GM21367 (cell line): ENCODE measurements around the gene SSH2.
"Not testable (repeated sequence)": the region's sequence is repeated elsewhere in the genome, so short reads cannot be mapped to it uniquely, and the experiment has no call there.

Experiments used
- ATAC-seq: cut with Tn5 transposase; IDR thresholded peaks from one replicate; pipeline ENCODE4 v1.9.1; 2021; ENCODE audit not compliant: unreplicated experiment

The SSH2 gene

DNA sequence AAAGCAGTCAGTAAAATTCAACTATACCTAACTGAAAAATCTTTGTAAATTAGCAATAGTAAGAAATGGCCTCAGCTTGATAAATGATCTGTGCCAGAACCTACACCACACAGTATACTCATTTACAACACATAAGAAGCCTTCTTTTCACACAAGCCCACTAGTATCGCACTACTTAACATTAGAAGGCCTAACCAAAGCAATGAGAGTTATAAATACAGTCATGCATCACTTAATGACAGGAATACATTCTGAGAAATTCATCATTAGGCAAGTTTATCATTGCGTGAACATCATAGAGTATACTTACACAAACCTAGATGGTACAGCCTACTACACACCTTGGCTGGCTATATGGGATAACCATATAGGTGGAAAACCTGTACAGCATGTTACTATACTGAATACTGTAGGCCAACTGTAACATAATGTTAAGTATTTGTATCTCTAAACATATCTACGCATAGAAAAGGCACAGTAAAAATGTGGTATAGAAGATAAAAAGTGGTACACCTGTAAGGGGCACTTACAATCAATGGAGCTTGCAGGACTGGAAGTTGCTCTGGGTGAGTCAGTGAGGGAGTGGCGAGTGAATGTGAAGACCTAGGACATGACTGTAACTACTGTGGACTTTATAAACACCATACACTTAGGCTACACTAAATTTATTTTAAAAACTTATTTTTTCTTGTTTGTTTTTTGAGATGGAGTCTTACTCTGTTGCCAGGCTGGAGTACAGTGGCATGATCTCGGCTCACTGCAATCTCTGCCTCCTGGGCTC, 180.8 kb downstream of the SSH2 start:
- no peak for ATAC-seq

DNA sequence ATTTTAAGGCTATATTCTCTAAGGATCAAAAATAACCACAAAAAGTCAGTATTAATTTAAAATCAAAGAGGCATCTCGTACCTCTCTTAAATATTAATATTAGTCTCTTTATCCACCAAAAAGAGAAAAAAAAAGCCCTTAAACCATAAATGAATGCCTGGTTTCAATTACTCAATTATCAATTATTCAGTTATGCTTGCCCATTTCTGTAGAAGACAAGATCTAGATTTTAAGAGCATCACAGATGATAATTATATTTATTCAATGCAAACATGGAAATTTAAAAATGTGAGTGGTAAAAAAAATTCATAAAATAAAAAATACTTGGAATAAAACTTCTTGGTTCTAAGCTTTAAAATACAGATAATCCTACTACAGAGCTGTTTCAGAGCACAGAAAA, 181.6 kb downstream of the SSH2 start:
- no peak for ATAC-seq

DNA sequence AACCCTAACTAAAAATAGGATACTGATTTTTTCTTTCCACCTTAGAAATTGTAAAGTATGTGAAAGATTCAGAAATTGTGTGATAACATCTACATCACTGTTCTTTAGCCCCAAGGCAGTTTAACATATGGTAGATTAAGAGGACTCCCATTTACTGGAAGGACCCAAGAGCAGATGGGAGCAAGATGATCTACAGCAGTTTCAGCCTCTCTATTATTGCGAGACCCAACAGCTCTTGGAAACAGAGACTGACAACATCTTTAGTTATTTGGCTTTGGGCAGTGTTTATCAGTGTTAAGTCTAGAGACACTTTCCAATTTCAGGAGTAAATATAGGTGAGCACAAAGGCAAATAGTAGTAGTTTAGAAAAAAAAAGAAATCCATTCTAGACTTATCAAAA, 182.4 kb downstream of the SSH2 start:
- no peak for ATAC-seq

DNA sequence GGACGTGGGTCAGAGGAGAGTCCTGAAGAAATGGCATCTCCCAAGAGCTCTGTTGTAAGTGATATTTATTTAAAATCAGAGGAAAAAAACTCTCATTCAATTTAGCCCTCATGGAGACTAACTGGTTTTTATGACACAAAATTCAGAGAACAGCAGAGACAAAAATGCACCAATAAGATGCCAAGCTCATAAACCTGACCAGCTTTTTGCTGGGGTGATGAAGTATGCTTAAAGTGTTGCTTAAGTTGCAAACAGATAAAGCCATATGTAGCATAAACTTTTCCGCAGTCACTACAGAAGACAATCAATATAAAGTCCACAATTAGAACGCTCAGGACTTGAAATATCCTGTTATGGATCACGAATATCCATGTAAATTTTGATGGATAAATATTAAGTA, 183.4 kb downstream of the SSH2 start:
- ATAC-seq, result no peak

DNA sequence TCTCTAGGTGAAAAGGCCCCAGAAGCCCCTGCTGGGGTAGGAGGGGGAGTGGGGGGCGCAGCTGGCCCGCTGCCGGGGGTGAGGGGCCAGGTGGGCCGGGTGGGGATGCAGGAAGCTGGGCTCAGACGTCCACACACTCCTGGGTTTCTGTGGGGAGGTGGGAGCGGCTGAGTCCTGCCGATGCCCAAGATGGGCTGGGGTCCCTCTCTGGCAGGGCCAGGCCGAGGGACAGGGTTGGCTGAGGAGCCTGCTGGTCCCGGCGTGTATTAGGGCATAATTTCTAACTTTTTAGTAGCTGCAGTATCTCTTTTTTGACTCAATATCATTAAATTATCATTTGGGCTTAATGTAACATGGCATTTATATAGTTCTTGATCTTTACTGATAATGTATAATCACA, 185.9 kb downstream of the SSH2 start:
- no peak for ATAC-seq

DNA sequence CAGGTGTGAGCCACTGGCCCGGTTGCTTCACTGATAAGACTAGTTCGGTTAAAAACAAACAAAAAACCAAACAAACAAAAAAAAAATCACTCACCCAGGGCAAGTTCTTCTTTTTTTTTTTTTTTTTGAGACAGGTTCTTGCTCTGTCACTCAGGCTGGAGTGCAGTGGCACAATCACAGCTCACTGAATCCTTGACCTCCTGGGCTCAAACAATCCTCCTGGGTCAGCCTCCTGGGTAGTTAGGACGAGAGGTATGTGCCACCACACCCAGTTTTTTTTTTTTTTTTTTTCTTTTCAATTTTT, 187.9 kb downstream of the SSH2 start:
- no peak for ATAC-seq

DNA sequence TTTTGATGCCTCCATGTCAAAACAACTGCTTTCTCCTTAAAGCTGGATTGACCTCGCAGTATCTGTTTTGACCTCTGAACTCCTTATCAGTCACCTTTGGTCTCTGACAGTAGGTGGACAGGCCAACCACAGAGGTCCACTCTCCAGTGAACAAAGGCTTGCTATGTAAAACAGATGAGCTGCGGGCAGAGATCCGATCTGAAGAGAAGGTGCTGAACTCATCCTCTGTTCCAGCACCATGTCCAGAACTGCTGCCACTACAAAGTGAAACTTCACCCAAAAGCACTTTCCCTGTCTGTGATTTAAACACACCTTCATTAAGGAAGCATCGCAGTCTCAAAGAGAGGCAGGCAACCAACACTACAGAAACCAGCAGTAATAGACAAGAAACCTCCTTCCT, 190.0 kb downstream of the SSH2 start:
- ATAC-seq, result no peak

DNA sequence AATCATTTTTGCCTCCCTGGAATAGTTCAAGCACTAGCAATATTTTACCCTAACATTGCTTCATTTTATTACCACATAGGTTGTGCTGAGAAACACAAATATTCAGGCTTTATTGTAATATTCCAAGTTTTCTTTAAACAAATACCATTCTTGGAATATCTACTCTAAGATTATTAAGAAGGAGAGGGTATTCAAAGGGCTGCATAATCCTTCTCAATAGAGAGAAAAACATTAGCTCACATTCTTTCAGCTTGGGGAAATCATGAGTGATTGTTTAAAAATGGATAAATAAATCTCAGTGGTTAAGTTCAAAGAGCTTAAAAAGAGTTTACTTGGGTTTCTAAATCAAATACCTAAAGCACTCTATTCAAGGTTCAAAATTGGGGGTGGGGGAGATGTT, 195.4 kb downstream of the SSH2 start:
- ATAC-seq, result no peak

DNA sequence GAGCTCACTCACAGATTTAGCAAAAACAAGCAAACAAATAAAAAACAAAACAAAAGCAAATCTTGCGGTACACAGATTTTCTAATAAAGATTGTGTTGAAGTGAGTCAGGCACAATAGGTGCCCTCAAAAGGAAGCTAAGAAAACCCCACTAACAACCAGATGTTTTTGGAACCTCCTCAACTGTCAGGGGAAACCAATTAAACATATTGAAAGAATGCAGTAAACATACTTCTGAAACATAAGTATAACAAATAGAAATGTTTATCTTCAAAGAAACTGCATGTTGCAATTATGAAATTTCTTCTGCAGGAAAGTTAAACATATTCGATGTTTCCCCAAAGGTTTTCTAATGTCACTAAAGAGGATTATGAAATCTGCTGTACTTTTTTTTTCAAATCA, 196.9 kb downstream of the SSH2 start:
- ATAC-seq, result no peak

DNA sequence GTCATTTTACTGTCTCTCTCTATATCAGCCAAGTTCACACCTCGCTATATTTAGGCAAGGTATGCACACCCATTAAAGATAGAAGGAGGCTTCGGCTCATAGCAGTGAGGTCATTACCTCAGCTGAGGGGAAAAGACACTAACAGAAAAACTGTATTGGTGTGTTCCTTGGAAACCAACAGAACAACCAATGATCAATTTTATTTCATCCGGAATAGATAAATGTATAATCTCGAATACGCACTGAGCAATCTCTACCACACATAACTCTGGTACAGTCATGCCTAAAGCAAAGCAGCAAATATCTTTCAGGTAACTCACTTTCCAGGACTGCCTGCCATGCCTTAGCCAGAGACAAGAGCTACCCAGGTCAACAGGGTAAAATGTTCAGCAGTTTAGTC, 197.4 kb downstream of the SSH2 start:
- no peak for ATAC-seq

DNA sequence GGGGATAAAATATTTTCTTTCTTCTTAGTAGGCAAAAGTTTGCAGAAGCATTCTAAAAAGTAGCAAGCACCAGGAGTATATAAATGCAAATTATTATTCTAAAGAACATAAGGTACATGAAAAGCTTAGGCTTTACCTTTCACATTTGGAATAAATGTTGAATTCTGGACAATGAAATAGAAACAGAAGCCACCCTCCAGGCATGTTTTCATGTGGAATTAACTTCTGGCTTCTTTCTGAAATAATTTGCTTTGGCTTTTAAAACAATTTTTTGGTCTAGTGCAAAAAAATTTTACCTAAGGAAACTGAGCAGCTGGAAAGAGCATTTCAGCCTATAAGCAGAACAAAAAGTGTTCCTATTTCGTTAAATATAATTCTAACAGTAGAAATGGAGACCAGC, 197.8 kb downstream of the SSH2 start:
- ATAC-seq, result no peak

DNA sequence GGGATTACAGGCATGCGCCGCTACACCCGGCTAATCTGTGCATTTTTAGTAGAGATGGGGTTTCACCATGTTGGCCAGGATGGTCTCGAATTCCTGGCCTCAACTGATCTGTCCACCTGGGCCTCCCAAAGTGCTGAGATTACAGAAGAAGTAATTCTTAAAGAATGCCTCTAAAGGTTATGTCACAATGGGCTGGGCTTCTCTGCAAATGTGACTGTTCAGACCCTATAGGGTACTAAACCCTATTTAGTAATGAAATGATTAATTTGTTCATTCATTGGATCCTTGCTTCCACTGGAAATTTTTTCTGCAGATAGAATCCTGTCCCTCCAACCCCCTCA, 198.5 kb downstream of the SSH2 start:
- ATAC-seq, result no peak

DNA sequence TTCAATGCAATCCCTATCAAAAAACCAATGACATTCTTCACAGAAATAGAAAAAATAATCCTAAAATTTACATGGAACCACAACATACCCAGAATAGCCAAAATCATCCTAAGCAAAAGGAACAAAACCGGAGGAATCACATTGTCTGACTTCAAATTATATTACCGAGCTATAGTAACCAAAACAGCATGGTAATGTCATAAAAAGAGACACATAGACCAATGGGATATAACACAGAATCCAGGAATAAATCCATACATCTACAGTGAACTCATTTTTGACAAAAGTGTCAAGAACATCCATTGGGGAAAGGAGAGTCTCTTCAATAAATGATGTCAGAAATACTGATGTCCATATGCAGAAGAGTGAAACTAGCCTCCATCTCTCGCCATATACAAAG, 201.5 kb downstream of the SSH2 start:
- ATAC-seq, result no peak

DNA sequence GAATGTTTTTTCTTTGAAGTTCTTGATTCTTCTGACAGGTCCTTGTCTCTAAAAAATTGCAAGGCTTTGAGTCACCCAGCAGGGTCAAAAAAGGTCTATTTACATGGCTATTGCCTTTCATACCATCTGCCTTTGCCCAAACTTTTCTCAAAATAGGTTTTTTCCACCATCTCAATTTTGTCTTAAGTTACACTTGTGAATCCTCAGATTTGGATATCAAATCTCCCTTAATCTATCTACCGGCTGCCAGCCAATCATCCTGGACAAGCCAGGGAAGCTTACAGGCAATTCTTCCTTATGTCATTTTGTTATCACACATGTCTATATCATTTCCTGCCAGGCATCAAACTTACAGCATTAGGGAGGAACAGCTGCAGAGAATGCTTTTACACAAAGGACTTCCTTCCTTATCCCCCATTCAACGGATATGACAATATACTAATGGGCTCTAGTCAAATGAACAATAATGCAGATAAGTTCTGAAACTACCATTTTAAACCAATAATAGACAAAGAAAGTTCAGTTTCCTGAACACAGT, 203.2 kb downstream of the SSH2 start:
- ATAC-seq, result no peak

DNA sequence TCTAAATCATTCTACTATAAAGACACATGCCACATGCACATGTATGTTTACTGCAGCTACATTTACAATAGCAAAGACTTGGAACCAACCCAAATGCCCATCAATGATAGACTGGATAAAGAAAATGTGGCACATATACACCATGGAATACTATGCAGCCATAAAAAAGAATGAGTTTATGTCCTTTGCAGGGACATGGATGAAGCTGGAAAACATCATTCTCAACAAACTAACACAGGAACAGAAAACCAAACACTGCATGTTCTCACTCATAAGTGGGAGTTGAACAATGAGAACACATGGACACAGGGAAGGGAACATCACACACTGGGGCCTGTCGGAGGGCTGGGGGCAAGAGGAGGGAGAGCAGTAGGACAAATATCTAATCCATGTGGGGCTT, 204.6 kb downstream of the SSH2 start:
- not testable (repeated sequence) for ATAC-seq

DNA sequence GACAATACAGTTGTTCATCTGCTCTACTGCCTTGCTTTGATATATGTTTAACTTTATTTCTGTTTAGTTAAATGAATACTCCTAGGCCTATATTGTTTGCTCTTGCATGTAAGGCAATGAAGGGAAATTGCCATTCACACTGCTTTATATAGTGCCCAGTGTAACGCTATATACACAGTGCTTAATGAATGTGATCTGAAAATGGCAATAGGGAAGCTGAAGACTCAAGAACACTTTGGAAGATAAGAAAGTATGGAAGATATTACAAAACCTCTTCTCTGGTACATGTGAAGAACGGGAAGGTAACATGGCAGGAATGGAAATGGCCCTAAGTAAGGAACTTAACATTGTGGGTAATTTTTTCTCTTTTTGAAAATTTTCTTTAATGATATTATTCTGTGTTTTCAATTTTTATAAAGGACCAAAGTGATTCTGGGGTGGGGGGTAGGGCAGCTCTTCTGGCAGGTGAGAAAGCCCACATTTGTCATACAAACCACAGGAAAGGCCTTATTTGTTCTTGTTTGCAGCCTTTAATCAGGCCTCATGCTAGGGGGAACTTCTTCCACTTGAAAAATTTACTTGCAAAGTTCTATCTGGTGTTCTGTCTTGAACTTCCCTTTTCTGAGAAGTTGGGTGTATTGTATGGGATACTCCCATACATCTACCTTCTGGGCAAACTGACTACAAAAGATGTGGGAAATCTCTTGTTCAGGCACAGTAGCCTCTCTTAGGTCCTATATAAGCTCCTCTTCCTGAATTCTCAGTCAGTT, 206.6 kb downstream of the SSH2 start:
- no peak for ATAC-seq

DNA sequence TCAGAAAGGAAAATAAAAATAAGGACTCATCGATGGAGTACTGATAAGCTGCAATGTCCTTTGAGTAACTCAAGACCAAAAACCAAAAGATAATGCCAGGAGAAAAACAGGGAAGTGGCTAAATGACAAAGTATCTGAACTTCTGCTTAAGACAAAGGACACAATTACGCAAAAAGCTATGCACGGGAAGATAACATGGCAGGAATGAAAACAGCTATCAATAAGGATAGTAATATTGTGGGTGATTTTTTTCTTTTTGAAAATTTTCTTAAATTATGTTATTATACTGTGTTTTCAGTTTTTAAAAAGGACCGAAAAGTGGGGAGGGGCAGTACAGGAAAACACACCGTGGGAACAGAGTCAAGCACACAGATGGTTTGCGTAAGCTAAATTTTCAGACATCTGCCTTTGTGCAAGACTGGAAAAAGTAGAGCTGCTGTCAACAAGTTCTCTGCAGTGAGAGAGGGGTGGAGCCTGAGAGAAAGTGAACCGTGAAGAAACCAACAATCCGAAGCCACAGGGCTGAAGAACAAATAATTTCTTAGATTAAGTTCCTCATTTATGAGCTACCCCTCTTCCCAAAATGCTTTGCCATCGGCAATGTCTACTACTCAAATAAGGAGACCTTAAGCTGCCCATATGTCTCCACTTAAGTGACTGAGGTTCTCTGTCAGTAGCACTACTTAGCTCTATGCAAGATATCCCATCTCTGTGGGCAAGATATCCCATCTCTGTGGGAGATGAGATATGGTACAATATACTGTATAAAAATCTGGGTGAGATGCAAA, 207.4 kb downstream of the SSH2 start:
- peak; percentile 49 for ATAC-seq

DNA sequence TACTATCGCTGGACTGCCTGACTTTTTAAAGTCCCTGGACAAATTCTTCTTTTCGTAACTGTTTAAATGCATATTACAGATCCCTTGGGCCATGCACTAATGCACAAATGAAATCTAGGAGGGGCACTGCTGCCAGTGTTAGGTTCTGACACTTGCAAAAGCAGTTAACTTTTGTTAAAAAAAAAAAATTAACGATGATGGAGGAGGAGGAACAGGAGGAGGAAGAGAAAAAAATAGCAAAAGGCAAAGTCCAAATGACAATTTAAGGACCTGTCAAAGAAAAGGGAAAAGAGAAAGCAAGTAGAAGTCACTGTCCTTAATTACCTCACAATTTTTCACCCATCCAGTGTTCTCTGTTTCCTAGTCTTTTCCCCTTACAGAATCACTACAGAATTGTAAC, 209.5 kb downstream of the SSH2 start:
- no peak for ATAC-seq

DNA sequence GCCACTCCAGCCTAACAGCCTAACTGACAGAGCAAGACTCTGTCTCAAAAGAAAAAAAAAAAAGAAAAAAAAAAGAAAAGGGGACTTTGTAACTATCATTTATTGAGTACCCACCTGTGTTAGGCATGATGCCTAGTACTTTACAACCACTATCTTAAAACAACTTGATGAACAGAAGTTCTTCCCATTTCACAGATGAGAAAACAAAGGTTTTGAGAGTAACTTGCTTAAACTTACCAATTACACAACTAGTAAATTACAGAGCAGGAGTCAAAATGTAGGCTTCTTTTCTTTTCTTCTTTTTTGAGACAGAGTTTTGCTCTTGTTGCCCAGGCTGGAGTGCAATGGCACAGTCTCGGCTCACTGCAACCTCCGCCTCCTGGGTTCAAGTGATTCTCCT, 210.6 kb downstream of the SSH2 start:
- no peak for ATAC-seq

DNA sequence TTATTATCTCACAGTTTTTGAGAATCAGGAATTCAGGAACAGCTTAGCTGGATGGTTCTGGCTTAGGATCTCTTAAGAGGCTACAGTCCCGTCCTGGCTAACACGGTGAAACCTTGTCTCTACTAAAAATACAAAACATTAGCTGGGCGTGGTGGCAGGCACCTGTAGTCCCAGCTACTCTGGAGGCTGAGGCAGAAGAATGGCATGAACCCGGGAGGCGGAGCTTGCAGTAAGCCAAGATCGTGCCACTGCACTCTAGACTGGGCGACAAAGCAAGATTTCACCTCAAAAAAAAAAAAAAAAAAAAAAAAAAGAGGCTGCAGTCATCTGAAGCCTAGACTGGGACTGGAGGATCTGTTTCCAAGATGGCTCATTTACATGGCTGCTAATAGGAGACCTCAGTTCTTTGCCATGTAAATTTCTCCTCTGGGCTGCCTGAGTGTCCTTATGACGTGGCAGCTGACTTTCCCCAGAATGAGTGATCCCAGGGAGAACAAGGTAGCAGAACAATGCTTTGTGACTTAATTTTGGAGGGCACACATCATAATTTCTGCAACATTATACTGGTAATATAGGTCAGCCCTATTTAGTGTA, 211.5 kb downstream of the SSH2 start:
- ATAC-seq, result no peak

DNA sequence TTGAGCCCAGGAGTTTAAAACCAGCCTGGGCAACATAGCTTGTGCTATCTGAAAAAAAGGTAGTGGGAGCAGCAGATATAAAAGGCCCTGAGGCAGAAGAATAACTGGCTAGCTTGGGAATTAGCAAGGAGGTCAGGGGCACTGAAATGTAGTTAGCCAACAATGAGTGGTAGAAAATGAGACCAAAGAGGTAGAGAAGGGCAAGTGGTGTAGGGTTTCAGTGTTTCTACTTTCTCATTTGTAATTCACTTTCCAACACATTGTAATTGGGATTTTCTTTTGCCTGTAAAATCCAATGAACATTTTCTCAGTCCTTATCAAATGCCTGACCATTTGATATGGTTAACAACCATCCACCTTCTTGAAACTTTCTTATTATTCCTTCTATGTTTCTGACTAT, 212.2 kb downstream of the SSH2 start:
- ATAC-seq, result no peak

DNA sequence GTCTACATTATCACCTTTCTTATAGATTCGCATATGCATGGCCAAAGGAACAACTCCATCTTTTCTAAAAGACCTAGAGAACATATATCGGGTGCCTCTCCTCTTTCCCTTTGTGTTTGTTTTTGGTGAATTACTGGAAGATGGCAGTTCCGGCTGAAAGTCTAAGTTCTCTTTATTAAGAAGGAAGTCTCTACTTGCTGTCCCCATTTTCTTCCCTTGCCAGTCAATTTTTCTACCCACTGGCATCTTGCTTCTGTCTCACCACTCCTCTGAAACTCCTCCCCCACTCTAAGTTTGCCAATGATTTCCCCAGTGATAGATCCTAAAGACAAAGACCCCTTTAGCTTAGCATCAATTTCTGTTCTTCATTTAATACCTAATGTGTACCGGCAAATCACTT, 213.5 kb downstream of the SSH2 start:
- ATAC-seq, result no peak
